CD4-positive, CD25-positive, alpha-beta regulatory T cell (primary cell): ENCODE data around the gene CETN3. TPM values are rescaled to one million over a fixed set of nuclear protein-coding genes. Genes with fewer than 3 reads are reported as not detected.

Experiments used
- ATAC-seq, 2 donors: fragments of 150-1000 bp; cut with Tn5 transposase; one replicate each; pipeline ENCODE4 v1.10.0; 2021; ENCODE audit warnings: low read depth in 2 of 2, moderate number of reproducible peaks in 2 of 2, moderate library complexity in 1 of 2
- DNase-seq, 3 donors: peaks; one replicate each; pipeline versions ENCODE4 v3.0.0 to v3.0.0-alpha.2; 2012 to 2022; ENCODE audit warnings: mixed read lengths in 1 of 3
- H3K27ac ChIP-seq: one replicate; pipeline ENCODE4 v1.7.0; 2013; ENCODE audit warnings: mild to moderate bottlenecking, low read length; ENCODE audit not compliant: insufficient read depth, poor library complexity, severe bottlenecking
- H3K27me3 ChIP-seq: one replicate; pipeline ENCODE4 v1.7.0; 2013; ENCODE audit warnings: low read length; ENCODE audit not compliant: control insufficient read depth, insufficient read depth
- H3K36me3 ChIP-seq: one replicate; pipeline ENCODE4 v1.7.0; 2013; ENCODE audit warnings: mild to moderate bottlenecking, low read length, moderate library complexity; ENCODE audit not compliant: control insufficient read depth, insufficient read depth
- H3K4me1 ChIP-seq: 2 replicates; pipeline ENCODE4 v1.7.0; 2013; ENCODE audit warnings: mild to moderate bottlenecking, low read length; ENCODE audit not compliant: insufficient read depth, control insufficient read depth, poor library complexity, severe bottlenecking
- H3K4me3 ChIP-seq: one replicate; pipeline ENCODE4 v1.7.0; 2013; ENCODE audit warnings: low read depth, mild to moderate bottlenecking, low read length, moderate library complexity
- H3K9me3 ChIP-seq, 2 experiments: 1 replicate in 1 of 2; 2 replicates in 1 of 2; pipeline ENCODE4 v1.7.0; 2013; ENCODE audit warnings: low read length in 2 of 2, mild to moderate bottlenecking in 1 of 2, moderate library complexity in 1 of 2; ENCODE audit not compliant: control insufficient read depth in 2 of 2
- H3K27ac Mint-ChIP-seq, 3 donors: one replicate each; pipeline ENCODE4 v1.8.0; 2020 to 2022; ENCODE audit warnings: mild to moderate bottlenecking in 3 of 3, mixed read lengths in 3 of 3, moderate library complexity in 2 of 3
- H3K27me3 Mint-ChIP-seq: one replicate; pipeline ENCODE4 v1.8.0; 2022; ENCODE audit warnings: mild to moderate bottlenecking, mixed read lengths
- H3K36me3 Mint-ChIP-seq: one replicate; pipeline ENCODE4 v1.8.0; 2020; ENCODE audit warnings: mixed read lengths
- H3K4me1 Mint-ChIP-seq, 4 donors: one replicate each; pipeline ENCODE4 v1.8.0; 2020 to 2022; ENCODE audit warnings: mixed read lengths in 4 of 4, mild to moderate bottlenecking in 1 of 4
- H3K4me3 Mint-ChIP-seq, 4 donors: one replicate each; pipeline ENCODE4 v1.8.0; 2020 to 2022; ENCODE audit warnings: mild to moderate bottlenecking in 4 of 4, mixed read lengths in 4 of 4, moderate library complexity in 3 of 4
- H3K9me3 Mint-ChIP-seq, 7 donors: one replicate each; pipeline ENCODE4 v1.8.0; 2020 to 2022; ENCODE audit warnings: mixed read lengths in 7 of 7, mild to moderate bottlenecking in 3 of 7, moderate library complexity in 2 of 7
- polyA plus RNA-seq, 4 donors: library from polyadenylated mRNA; unstranded; fragments of 300-500 nt; fragmentation: Illumina TruSeq; gene quantifications; one replicate each; pipeline ENCODE4 v1.2.3, GENCODE V29; 2021
- total RNA-seq: library from RNA; stranded (reverse); gene quantifications from one replicate; pipeline ENCODE4 v1.2.3, GENCODE V29; 2022

The CETN3 gene
- total RNA-seq = 5.2 TPM
- 10 to 100 TPM; 19.6 to 31.0 (median 20.7) TPM for polyA plus RNA-seq

- H3K4me3 Mint-ChIP-seq = no peak within 1 kb of the TSS
- peaks cover 4 to 20% (median 16%) of the 10 kb centered on the region in 4 donors for H3K4me1 Mint-ChIP-seq
- H3K9me3 Mint-ChIP-seq = peaks cover 0 to 2% (median 0%) of the 10 kb centered on the region in 7 donors
- ATAC-seq = peak; percentile 94 to 95
- peak; percentile 86 to 96 (median 92) for DNase-seq
- Histone ChIP-seq H3K9me3 (no peaks in the 10 kb centered on the region), H3K27ac (peak within 1 kb of the TSS; percentile 96), H3K4me1 (peaks cover 16% of the 10 kb centered on the region), H3K36me3 (peaks cover 10% of the 10 kb centered on the region), H3K4me3 (peak within 1 kb of the TSS; percentile 95), H3K27me3 (no peaks in the 10 kb centered on the region)
- peaks cover 12% of the 10 kb centered on the region for H3K36me3 Mint-ChIP-seq
- no peak within 1 kb of the TSS for H3K27ac Mint-ChIP-seq
- peaks cover 4% of the 10 kb centered on the region for H3K27me3 Mint-ChIP-seq
Observed at GRCh38 chr5:90409318-90410177, at the start of gene CETN3. Gene CETN3, minus strand, starts transcription at chr5:90409756. Its CDS starts 95 bp downstream, at chr5:90409661.

DNA sequence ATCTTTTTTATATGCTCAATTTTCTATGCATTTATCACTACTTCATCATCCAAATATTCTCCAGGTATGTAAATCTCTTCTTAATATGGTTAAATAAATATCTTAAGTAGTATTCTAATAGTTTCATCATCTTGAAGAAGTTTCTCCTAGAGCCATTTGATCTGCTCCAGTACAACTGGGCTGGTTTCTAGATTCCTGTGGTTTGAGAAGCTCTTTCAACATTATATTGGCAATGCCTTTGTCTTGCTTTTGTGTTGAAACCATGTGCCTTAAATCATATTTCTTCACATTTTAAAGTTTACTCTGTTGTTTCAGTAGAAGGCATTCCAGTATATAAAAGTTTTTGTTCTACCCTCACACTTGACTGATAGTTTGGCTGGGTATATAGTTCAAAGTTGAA is 37.4 kb upstream of the CETN3 start:
- Histone ChIP-seq H3K9me3 (no peaks in the 10 kb centered on the region), H3K4me1 (no peaks in the 10 kb centered on the region), H3K4me3 (no peak overlapping the region), H3K36me3 (no peaks in the 10 kb centered on the region), H3K27ac (no peak overlapping the region), H3K27me3 (no peaks in the 10 kb centered on the region)
- Mint-ChIP-seq H3K27me3 (peaks cover 17% of the 10 kb centered on the region), H3K27ac (no peak overlapping the region), H3K9me3 (no peaks in the 10 kb centered on the region), H3K36me3 (no peaks in the 10 kb centered on the region), H3K4me3 (no peak overlapping the region), H3K4me1 (no peaks in the 10 kb centered on the region)
- no peak for DNase-seq
- no peak for ATAC-seq

DNA sequence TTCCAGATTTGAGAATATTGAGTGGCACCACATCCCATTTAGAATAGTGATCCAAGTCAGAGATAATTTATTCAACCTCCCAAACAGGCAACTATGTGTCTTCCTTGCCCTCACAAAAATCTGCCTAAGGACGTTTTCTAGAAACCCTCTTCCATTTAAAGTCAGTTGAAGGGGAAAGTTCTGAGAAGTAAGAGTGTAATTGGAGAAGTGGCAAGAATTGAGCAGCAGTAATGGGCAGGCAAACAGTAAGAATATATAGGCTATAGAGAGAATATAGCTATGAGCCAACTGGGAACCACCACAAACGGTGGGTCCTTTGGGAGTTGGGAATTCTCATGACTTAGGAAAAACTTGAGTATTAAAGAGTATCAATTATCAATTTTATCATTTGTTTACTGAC is 31.1 kb upstream of the CETN3 start:
- DNase-seq = no peak
- Histone ChIP-seq H3K36me3 (no peaks in the 10 kb centered on the region), H3K27me3 (no peaks in the 10 kb centered on the region), H3K4me3 (no peak overlapping the region), H3K27ac (no peak overlapping the region), H3K4me1 (peaks cover 5% of the 10 kb centered on the region), H3K9me3 (no peaks in the 10 kb centered on the region)
- Mint-ChIP-seq H3K27me3 (peaks cover 25% of the 10 kb centered on the region), H3K4me3 (peak overlapping the region in 1 of 4 donors; percentile 83), H3K9me3 (no peaks in the 10 kb centered on the region), H3K27ac (no peak overlapping the region), H3K36me3 (no peaks in the 10 kb centered on the region), H3K4me1 (peaks cover 4 to 12% (median 9%) of the 10 kb centered on the region in 4 donors)
- ATAC-seq = no peak

GRCh38 chr5:90438100-90438499 is 28.5 kb upstream of the CETN3 start:
- Mint-ChIP-seq H3K27me3 (peaks cover 18% of the 10 kb centered on the region), H3K27ac (no peak overlapping the region), H3K4me3 (no peak overlapping the region), H3K4me1 (peaks cover 4 to 12% (median 9%) of the 10 kb centered on the region in 4 donors), H3K36me3 (no peaks in the 10 kb centered on the region), H3K9me3 (no peaks in the 10 kb centered on the region)
- DNase-seq (no peak), ATAC-seq (no peak)
- no peaks in the 10 kb centered on the region for H3K27me3 ChIP-seq
- no peak overlapping the region for H3K27ac ChIP-seq
- no peaks in the 10 kb centered on the region for H3K36me3 ChIP-seq
- H3K4me3 ChIP-seq = no peak overlapping the region
- H3K4me1 ChIP-seq = peaks cover 5% of the 10 kb centered on the region
- H3K9me3 ChIP-seq = no peaks in the 10 kb centered on the region

GRCh38 chr5:90437663-90438062 is 28.1 kb upstream of the CETN3 start:
- DNase-seq = no peak

GRCh38 chr5:90434116-90434714 is 24.7 kb upstream of the CETN3 start:
- Mint-ChIP-seq H3K4me3 (no peak overlapping the region), H3K36me3 (no peaks in the 10 kb centered on the region), H3K4me1 (no peaks in the 10 kb centered on the region), H3K27me3 (peaks cover 18% of the 10 kb centered on the region), H3K9me3 (no peaks in the 10 kb centered on the region), H3K27ac (no peak overlapping the region)
- no peaks in the 10 kb centered on the region for H3K9me3 ChIP-seq
- peak in 1 of 2 donors; percentile 58 for ATAC-seq
- no peak overlapping the region for H3K27ac ChIP-seq
- no peaks in the 10 kb centered on the region for H3K4me1 ChIP-seq
- H3K36me3 ChIP-seq = no peaks in the 10 kb centered on the region
- no peak overlapping the region for H3K4me3 ChIP-seq
- peak; percentile 23 to 54 (median 25) for DNase-seq
- H3K27me3 ChIP-seq = peaks cover 2% of the 10 kb centered on the region

More at GRCh38 chr5:90437663-90438062, 28.1 kb upstream of the CETN3 start:
- Histone ChIP-seq H3K9me3 (no peaks in the 10 kb centered on the region), H3K36me3 (no peaks in the 10 kb centered on the region), H3K4me1 (peaks cover 5% of the 10 kb centered on the region), H3K27me3 (no peaks in the 10 kb centered on the region), H3K4me3 (no peak overlapping the region), H3K27ac (no peak overlapping the region)
- Mint-ChIP-seq H3K9me3 (no peaks in the 10 kb centered on the region), H3K4me3 (no peak overlapping the region), H3K36me3 (no peaks in the 10 kb centered on the region), H3K27me3 (peaks cover 18% of the 10 kb centered on the region), H3K27ac (no peak overlapping the region), H3K4me1 (peaks cover 4 to 12% (median 9%) of the 10 kb centered on the region in 4 donors)
- no peak for ATAC-seq

DNA sequence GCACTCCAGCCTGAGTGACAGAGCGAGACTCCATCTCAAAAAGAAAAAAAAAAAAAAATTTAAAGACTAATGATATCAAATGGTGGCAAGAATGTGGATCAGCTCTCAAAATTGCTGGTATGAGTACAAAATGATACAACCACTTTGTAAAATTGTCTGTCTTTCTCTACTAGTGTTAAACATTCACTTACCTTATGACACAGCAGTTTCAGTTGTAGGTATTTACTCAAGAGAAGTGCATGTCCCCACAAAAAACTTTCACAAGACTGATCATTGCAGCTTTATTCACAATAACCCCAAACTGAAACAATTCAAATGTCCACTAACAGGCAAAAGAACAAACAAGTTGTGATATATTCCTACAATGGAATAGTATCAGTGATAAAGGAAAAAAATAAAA is 14.7 kb upstream of the CETN3 start:
- no peak overlapping the region for H3K27ac ChIP-seq
- H3K4me3 ChIP-seq = no peak overlapping the region
- no peak overlapping the region for H3K4me3 Mint-ChIP-seq
- no peaks in the 10 kb centered on the region for H3K36me3 Mint-ChIP-seq
- H3K27ac Mint-ChIP-seq = no peak overlapping the region
- H3K4me1 ChIP-seq = no peaks in the 10 kb centered on the region
- H3K9me3 ChIP-seq = no peaks in the 10 kb centered on the region
- H3K36me3 ChIP-seq = no peaks in the 10 kb centered on the region
- no peaks in the 10 kb centered on the region for H3K4me1 Mint-ChIP-seq
- peaks cover 0 to 1% (median 0%) of the 10 kb centered on the region in 7 donors for H3K9me3 Mint-ChIP-seq
- H3K27me3 Mint-ChIP-seq = peaks cover 77% of the 10 kb centered on the region
- peaks cover 8% of the 10 kb centered on the region for H3K27me3 ChIP-seq
- DNase-seq = no peak
- no peak for ATAC-seq
